Activated T-helper 1 cell treated with anti-CD3 and anti-CD28 coated beads, Interleukin-12 subunit alpha, Interleukin-12 subunit beta, Interleukin-2, Interleukin-4 antibody, amounts not matched to agents 30 ng/mL and 10 ng/mL and 1 ng/mL, durations not matched to agents 14 hours and 24 hours and 36 hours (primary cell): ENCODE data around the gene GPR4. TPM values are rescaled to one million over a fixed set of nuclear protein-coding genes. Genes with fewer than 3 reads are reported as not detected.

Experiments used
- DNase-seq: peaks from one replicate; pipeline ENCODE4 v3.0.0; 2021; ENCODE audit warnings: low spot score
- H3K27ac Mint-ChIP-seq: one replicate; pipeline ENCODE4 v1.8.0; 2021; ENCODE audit warnings: mild to moderate bottlenecking, mixed read lengths
- H3K27me3 Mint-ChIP-seq: one replicate; pipeline ENCODE4 v1.8.0; 2022; ENCODE audit warnings: mild to moderate bottlenecking, moderate library complexity, mixed read lengths; ENCODE audit not compliant: insufficient read depth
- H3K36me3 Mint-ChIP-seq: one replicate; pipeline ENCODE4 v1.8.0; 2021; ENCODE audit warnings: low read depth, mixed read lengths
- H3K4me1 Mint-ChIP-seq: one replicate; pipeline ENCODE4 v1.8.0; 2021; ENCODE audit warnings: low read depth, mixed read lengths
- H3K4me3 Mint-ChIP-seq: one replicate; pipeline ENCODE4 v1.8.0; 2021; ENCODE audit warnings: mild to moderate bottlenecking, moderate library complexity, mixed read lengths
- H3K9me3 Mint-ChIP-seq: one replicate; pipeline ENCODE4 v1.8.0; 2021; ENCODE audit warnings: mixed read lengths
- intact Hi-C: fragments of 100-400 bp; cut with micrococcal nuclease; formaldehyde crosslinking; loops from one replicate; pipeline ENCODE4 v1.15.1; 2024
- total RNA-seq: library from RNA; stranded (reverse); gene quantifications from 2 replicates; pipeline ENCODE4 v1.2.3, GENCODE V29; 2022

GPR4 gene
- not detected in 2 replicates for total RNA-seq

DNA sequence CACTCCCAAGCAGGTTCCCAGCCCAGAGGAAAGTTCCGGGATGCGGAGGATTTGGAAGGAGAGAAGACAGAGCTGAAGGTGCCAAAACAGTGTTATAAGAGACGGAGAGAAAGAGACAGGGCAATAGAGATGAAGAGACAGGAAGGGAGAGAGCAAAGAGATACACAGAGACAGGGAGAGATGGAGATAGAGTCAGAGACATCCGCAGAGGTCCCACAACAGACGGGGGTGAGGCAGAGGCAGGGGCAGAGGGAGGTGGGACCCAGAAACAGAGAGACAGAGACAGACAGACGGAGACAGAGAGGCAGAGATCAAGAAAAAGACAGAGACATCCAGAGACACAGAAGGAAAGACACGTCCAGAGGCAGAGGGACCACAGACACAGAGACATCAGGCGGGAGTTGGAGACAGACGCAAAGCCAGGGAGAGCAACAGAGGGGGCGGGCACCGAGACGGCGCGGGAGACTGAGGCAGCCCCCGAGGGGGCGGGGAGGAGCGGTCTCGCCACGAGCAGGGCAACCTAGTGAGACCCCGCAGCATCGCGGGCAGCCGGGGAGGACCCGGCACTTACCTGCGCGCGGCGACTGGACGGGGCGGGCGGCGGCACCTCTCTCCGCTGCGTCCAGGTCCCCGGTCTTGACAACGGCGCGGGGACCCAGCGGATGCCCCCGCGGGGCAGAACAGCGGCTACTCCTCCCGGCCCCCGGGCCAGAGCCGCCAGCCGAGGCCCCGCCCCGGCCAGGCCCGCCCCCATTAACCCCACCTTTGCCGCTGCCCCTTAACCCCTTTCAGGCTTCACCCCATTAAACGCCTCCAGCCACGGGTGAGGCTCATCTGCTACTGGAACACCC is at the start of gene GPR4:
TSS of gene GPR4 (minus strand) at position 689 of the 851 bp plus-strand sequence. CDS start 10,346 bp downstream, outside the sequence.
- H3K27ac Mint-ChIP-seq: no peak within 1 kb of the TSS
- DNase-seq: no peak
- intact Hi-C loops: no loop called here
- H3K4me3 Mint-ChIP-seq: no peak within 1 kb of the TSS
- H3K9me3 Mint-ChIP-seq: no peaks in the 10 kb centered on the region
- H3K36me3 Mint-ChIP-seq: peaks cover 5% of the 10 kb centered on the region
- peaks cover 27% of the 10 kb centered on the region for H3K4me1 Mint-ChIP-seq
- peaks cover 62% of the 10 kb centered on the region for H3K27me3 Mint-ChIP-seq

DNA sequence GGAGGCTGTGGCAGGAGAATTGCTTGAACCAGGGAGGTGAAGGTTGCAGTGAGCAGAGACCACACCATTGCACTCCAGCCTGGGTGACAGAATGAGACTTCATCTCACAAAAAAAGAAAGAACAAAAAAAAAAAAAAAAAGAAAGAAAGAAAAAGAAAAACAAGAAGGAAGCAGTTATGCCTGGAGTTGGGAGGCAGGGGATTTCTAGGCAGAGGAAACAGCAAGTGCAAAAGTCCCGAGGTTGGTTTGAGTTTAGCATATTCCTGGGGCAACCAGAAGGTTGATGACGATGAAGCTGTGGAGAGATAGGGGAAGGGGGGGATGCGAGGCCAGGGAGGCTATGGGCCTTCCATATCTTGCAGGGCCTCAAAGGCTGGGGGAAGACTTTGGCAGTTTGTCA is 48.7 kb upstream of the GPR4 start:
- no peaks in the 10 kb centered on the region for H3K9me3 Mint-ChIP-seq
- H3K27ac Mint-ChIP-seq: no peak overlapping the region
- no peak for DNase-seq
- peaks cover 2% of the 10 kb centered on the region for H3K27me3 Mint-ChIP-seq
- H3K36me3 Mint-ChIP-seq: no peaks in the 10 kb centered on the region
- no peak overlapping the region for H3K4me3 Mint-ChIP-seq
- intact Hi-C loops: no loop called here
- peaks cover 8% of the 10 kb centered on the region for H3K4me1 Mint-ChIP-seq

DNA sequence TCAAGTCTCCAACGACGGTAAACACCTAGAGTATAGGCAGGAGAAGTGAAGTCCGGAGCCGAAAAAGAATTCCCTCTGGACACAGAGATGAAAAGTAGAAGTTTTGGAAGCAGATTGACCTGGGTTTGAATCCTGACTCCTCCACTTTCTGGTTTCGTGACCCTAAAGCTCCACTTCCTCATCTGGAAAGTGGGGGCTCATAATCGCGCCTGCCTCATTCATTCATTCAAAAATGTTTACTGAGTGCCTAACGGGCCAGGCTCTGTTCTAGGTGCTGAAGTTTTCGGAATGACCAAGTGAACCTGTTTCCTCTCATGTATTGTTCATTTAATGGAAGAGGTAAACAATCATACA is 44.3 kb upstream of the GPR4 start:
- Mint-ChIP-seq H3K36me3 (peaks cover 2% of the 10 kb centered on the region), H3K27me3 (no peaks in the 10 kb centered on the region), H3K4me1 (peaks cover 19% of the 10 kb centered on the region), H3K9me3 (no peaks in the 10 kb centered on the region), H3K27ac (peak overlapping the region; percentile 65), H3K4me3 (peak overlapping the region; percentile 88)
- no peak for DNase-seq
- intact Hi-C loops: loop anchor here (1.0 kb wide), 2 partner anchors 31 to 35 kb away; no protein-coding TSS in a partner anchor

DNA sequence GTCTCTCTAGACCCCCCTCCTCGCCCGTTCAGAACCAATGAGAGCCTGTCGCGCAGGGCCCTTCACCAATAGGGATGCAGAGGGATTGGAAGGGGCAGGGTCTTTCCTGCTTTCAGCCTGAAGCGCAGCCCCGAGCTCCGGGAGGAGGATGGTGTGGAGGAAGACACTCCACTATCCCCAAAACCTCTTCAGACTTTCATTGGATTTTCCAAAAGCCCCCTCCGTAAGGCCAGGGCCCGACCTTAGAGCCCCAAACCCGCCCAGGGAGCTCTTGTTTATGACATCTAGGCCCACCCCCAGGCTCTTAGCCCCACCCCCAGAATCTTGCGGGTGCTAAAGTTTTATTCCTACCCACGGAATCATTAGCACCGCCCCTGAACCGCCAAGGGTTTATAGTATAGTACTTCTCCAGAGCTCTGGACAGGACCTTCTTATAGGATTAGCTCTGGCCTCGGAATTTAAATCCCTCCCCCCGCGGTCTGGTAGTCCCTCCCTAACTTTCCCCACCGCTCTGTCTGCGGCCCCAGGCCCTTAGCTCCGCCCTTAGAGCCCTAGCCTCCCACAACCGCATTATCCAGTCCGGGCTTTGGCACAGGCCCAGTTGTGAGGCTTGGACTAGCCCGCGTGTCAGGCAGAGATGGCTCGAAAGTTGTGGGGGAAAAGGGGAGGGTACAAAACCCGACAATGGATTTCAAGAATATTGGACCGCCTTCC is 43.8 kb upstream of the GPR4 start:
- H3K27ac Mint-ChIP-seq: peak overlapping the region; percentile 81
- peaks cover 25% of the 10 kb centered on the region for H3K4me1 Mint-ChIP-seq
- H3K36me3 Mint-ChIP-seq: peaks cover 7% of the 10 kb centered on the region
- intact Hi-C loops: loop anchor here (1.0 kb wide), 3 partner anchors 32 to 47 kb away; partner anchors contain the start of gene QPCTL
- H3K9me3 Mint-ChIP-seq: no peaks in the 10 kb centered on the region
- peak; percentile 81 for DNase-seq
- peak overlapping the region; percentile 88 for H3K4me3 Mint-ChIP-seq
- no peaks in the 10 kb centered on the region for H3K27me3 Mint-ChIP-seq

DNA sequence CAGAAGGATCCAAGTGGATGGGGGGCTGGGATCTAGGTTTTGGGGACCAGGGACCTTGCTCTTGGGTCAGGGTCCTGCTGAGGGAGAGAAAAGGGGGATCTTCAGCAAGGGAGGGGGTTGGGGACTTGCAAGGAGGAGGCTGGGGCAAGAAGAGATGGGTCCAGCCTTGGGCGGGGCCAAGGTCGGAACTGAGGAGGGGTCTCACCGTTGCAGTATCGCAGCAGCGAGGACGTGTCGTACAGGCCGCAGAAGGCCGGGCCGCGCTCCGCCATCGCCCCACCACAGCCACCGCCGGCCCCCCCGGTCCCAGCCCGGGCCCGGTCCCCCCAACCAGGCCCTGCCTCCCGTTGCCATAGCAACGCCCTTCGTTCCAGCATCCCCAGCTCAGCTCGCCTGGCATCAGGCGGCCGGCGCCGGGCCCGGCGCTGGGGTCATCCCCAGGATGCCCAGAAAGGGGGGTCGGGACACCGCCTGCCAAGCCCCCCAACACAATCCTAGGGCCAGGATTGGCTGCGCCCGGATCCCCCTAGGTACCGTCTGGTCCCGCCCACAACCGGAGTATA is 43.1 kb upstream of the GPR4 start:
- H3K27me3 Mint-ChIP-seq: no peaks in the 10 kb centered on the region
- peaks cover 27% of the 10 kb centered on the region for H3K4me1 Mint-ChIP-seq
- no peaks in the 10 kb centered on the region for H3K9me3 Mint-ChIP-seq
- peak overlapping the region; percentile 88 for H3K4me3 Mint-ChIP-seq
- peak overlapping the region; percentile 81 for H3K27ac Mint-ChIP-seq
- intact Hi-C loops: loop anchor here (1.0 kb wide), 1 partner anchor 47 kb away; the partner anchor contains the start of gene QPCTL
- peaks cover 8% of the 10 kb centered on the region for H3K36me3 Mint-ChIP-seq
- no peak for DNase-seq

DNA sequence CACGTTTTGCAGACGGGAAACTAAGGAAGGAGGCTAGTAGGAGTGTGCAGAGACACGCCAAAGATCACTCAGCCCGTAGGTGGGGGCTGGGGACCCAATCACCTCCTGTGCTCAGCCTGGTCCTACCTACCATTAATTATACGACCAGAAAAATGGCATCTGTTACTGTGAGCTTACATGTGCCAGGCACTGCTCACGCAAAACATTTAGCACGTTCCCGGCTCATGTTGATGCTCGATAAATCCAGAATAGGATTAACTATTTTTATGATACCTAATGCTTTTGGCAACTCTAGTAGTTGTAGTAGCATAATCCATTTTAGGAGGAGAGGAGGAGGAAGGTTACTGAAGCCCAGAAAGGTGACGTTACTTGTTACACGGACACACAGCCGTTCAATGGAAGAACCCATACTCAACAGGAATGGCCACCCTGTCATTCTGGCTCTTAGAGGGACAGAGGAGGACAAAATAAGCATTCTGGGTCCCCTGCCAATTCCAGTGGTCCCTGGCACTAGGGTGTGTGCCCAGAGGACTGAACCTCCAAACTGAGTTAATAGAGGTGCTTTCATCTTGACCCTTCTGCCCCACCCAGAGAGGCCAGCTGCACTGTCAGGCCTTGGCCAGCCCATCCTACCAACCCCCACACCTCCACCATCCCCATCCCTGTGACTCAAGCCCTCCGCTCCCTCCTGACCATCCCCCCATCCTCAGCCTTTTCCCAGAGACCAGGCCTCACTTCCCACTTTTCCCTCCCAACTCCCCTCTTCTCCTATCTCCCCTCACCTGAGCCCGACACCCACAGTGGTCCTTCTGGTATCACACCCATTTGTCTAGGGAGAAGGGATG is 42.1 kb upstream of the GPR4 start:
- H3K4me3 Mint-ChIP-seq: peak overlapping the region; percentile 78
- no peak overlapping the region for H3K27ac Mint-ChIP-seq
- H3K4me1 Mint-ChIP-seq: peaks cover 29% of the 10 kb centered on the region
- peaks cover 8% of the 10 kb centered on the region for H3K36me3 Mint-ChIP-seq
- H3K9me3 Mint-ChIP-seq: no peaks in the 10 kb centered on the region
- intact Hi-C loops: loop anchor here (1.0 to 2.0 kb wide), 9 partner anchors 23 to 219 kb away; partner anchors contain the start of genes OPA3, RTN2, SYMPK and VASP
- DNase-seq: no peak
- H3K27me3 Mint-ChIP-seq: no peaks in the 10 kb centered on the region

DNA sequence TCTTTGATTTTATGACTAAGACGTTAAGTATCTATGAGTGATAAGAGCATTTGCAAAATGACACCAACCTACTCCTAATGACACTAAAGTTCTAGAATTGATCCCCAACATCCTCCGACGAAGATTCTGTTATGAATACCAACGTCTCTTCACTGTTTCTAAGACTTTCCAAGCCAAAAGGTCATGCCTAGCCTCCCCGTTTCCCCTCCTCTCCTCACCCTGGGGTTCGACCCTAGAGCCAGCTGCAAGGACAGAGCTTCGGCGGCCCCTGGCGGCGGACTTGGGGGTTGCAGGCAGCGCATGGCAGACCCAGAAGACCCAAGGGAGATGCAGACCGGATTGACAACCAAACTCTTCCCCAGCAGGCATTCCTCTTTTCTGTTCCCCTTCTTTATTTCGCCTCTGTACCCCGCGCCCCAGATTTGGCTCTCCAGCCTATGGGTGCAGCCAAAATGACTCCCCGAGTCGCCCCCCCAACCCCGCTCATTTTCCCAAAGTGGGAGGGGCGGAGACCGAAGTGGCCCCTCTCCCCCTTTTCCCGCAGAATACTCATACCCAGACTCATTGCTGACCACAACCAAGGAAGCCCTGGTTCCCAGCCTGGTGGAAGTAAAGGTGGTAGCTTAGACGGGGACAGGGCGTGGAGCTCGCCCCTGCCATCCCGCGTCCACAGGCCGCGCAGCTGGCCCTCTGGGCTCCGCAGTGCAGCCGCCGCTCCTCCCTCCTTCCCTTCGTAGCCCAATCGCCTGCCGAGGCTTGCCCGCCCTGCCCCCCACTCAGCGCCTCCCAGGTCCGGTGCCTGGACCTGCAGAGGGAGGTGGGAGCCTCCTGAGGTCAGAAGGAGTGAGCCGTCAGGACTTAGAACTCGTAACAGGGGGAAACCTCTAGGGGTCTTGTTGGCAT is 41.3 kb upstream of the GPR4 start:
- intact Hi-C loops: loop anchor here (1.0 to 2.0 kb wide), 9 partner anchors 24 to 220 kb away; partner anchors contain the start of genes OPA3, RTN2, SYMPK and VASP
- peak; percentile 86 for DNase-seq
- H3K36me3 Mint-ChIP-seq: peaks cover 15% of the 10 kb centered on the region
- H3K9me3 Mint-ChIP-seq: no peaks in the 10 kb centered on the region
- peak overlapping the region; percentile 78 for H3K4me3 Mint-ChIP-seq
- no peaks in the 10 kb centered on the region for H3K27me3 Mint-ChIP-seq
- peaks cover 37% of the 10 kb centered on the region for H3K4me1 Mint-ChIP-seq
- peak overlapping the region; percentile 98 for H3K27ac Mint-ChIP-seq

DNA sequence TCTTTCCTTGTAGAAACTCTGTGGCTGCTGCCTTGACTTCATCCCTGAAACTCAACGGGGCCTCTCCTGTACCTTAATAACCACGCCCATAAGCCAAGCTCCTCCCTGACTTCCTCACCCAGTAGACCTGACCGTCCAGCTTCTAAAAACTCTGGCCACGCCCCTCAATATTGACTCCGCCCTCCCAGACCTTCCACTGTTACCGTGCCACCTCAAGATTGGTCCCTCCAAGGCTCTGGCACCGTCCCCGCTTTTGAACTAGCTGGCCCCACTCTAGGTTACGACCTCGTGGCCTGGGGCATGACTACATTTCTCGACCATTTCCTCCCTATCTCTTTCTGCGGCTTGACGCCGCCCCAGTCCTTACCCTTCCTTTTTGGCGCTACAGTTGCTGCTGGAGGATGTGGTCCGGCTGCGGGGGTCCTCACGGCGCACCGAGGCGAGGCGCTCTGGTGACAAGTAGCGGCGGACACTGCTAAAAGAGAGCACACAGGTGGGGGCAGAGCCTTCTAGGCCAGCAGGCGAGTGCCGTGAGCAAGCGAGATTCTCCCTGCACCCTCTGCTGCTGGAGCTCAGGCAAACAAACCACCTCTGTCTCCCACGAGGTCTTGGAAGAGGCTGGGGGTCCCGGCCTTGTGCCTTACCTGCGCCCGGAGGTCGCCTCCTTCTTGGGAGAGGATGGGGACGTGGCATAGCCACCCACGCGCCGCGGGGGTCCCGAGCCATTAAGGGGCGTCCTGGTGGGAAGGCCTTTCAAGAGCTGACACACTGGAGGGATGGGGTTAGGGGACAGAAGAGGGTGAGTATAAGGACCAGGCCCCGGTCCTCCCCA is 39.5 kb upstream of the GPR4 start:
- H3K27ac Mint-ChIP-seq: peak overlapping the region; percentile 98
- intact Hi-C loops: loop anchor here (1.0 to 2.0 kb wide), 6 partner anchors 9 to 549 kb away; partner anchors contain the start of genes BLOC1S3, ERCC1, SYMPK and TRAPPC6A
- H3K4me1 Mint-ChIP-seq: peaks cover 38% of the 10 kb centered on the region
- DNase-seq: peak; percentile 66
- H3K27me3 Mint-ChIP-seq: no peaks in the 10 kb centered on the region
- peaks cover 15% of the 10 kb centered on the region for H3K36me3 Mint-ChIP-seq
- peak overlapping the region; percentile 87 for H3K4me3 Mint-ChIP-seq
- H3K9me3 Mint-ChIP-seq: no peaks in the 10 kb centered on the region

DNA sequence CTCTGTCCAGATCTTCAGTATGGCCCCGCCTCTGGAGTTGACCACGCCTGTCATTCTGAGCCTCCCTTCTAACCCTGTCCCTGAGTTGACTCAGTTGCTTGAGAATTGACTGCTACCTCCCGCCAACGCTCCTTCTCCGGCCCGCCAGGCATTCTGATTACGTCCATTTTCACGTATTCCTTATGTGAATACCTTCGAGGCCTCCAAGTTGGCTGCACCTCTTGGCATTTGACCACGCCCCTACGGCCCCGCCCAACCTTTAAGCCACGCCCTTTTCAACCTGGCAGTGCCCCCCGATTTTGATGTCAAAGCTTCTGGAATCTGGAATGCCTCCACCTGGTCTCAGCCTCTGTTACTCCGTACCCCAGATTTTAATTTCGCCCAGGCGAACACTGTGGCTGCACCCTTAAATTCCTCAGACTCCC is 38.8 kb upstream of the GPR4 start:
- peak; percentile 16 for DNase-seq
- H3K4me3 Mint-ChIP-seq: peak overlapping the region; percentile 87
- H3K4me1 Mint-ChIP-seq: peaks cover 32% of the 10 kb centered on the region
- no peaks in the 10 kb centered on the region for H3K9me3 Mint-ChIP-seq
- H3K27me3 Mint-ChIP-seq: no peaks in the 10 kb centered on the region
- H3K27ac Mint-ChIP-seq: peak overlapping the region; percentile 98
- intact Hi-C loops: loop anchor here (1.0 kb wide), 2 partner anchors 9 to 218 kb away; partner anchors contain the start of gene ERCC1
- H3K36me3 Mint-ChIP-seq: peaks cover 18% of the 10 kb centered on the region

DNA sequence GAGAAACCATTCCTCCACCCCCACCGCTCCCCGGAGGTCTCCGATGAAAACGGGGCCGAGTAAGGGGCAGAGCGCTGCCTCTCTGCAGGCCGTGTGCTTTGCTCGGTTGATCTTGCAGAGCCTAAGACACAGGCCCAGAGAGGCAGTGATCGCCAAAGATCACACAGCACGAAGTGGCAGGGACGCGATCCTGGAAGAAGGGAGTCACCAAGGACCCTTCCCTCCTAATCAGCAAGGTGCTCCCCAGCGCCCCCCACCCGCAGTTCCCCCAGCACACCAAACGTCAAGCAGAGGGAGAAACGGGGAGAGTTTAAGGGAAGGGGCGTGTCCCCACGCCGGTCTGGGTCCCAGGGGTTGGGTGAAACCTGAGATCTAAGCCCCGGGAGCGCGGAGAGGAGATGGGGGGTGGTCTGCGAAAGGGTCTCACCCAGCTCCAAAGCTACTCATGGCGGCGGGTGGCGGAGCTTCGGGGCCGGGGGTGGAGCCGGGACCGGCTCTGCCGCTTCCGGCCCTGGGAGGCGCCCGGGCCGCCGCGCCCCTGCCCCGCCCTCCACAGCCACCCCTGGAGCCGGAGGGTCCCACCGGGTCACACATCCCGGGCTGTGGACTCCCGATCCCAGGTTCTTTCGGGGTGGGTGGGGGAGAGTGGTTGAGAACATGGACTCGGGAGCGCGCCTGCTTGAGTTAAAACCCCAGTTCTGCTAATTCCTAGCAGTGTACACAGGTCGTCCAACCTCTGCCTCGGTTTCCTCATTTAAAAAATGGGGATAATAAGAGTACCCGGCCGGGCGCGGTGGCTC is 37.1 kb upstream of the GPR4 start, which contains the start of gene EML2:
TSS of gene EML2 (minus strand) at position 468 of the 800 bp plus-strand sequence. CDS start at position 447, 21 bp downstream.
- H3K36me3 Mint-ChIP-seq: peaks cover 18% of the 10 kb centered on the region
- peaks cover 32% of the 10 kb centered on the region for H3K4me1 Mint-ChIP-seq

More for the DNA sequence above, 37.1 kb upstream of the GPR4 start, which contains the start of gene EML2:
- peak; percentile 62 for DNase-seq
- intact Hi-C loops: no loop called here
- Mint-ChIP-seq H3K27me3 (no peaks in the 10 kb centered on the region), H3K9me3 (no peaks in the 10 kb centered on the region), H3K4me3 (peak within 1 kb of the TSS; percentile 96), H3K27ac (peak within 1 kb of the TSS; percentile 93)
